GM10847 (cell line): ENCODE measurements around the gene HYCC1.

Source experiments
- POLR2A ChIP-seq: IDR thresholded peaks from 2 replicates; pipeline ENCODE4 v1.6.1; 2011; ENCODE audit not compliant: insufficient read length; ENCODE audit errors: extremely low read depth

HYCC1 gene

DNA sequence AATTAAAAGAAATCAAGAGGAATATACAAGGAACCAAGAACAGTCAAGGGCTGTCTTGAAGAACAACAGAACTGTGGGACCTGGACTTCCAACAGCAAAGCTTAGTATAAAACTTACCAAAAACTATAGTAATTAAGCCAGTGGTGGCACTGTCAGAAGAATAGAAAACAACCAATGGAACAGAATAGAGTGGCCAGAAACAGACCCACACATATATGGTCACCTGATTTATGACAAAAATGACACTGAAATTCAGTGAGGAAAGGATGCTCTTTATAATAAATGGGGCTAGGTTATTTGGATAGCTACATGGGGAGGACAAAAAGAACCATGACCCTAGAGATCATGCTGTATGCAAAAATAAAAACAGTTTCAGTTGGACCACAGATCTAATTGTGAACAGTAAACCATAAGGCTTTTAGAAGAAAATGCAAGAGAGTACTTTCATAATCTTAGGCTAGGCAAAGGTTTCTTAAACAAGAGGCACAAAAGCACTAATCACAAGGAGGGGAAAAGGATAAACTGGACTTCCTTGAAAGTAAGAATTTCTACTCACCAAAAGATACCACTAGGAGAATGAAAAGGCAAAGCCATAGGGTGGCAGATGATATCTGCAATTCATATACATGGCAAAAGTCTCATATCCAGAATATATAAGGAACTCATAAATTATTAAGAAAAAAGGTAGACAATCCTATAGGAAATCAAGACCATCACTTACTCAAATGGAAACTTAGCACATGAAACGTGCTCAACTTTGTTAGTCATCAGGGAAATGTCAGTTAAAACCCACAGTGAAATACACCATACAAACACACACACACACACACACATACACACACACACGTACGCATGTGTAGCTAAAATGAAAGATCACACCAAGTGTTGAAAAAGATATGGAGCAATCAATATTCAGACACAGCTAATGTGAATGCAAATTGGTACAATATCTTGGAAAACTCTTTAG is 20.8 kb downstream of the HYCC1 start:
- TF ChIP-seq POLR2A = no peak

DNA sequence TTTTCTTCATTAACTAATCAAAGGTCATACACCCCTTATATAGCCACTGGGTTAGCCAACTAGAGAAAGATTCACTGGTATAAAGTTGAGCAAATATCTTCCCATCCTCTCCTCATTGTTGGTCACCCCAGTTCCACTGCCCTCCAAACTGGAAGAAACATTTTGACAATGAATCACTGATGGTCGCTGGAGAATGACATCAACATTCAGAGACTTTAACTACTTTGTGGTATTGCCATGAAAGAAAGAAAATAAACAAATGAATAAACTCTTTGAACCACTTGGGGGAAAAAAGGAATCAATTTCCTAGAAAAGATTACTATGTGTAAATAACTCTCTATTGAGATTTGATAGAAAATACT is 23.4 kb downstream of the HYCC1 start:
- no peak for TF ChIP-seq POLR2A

DNA sequence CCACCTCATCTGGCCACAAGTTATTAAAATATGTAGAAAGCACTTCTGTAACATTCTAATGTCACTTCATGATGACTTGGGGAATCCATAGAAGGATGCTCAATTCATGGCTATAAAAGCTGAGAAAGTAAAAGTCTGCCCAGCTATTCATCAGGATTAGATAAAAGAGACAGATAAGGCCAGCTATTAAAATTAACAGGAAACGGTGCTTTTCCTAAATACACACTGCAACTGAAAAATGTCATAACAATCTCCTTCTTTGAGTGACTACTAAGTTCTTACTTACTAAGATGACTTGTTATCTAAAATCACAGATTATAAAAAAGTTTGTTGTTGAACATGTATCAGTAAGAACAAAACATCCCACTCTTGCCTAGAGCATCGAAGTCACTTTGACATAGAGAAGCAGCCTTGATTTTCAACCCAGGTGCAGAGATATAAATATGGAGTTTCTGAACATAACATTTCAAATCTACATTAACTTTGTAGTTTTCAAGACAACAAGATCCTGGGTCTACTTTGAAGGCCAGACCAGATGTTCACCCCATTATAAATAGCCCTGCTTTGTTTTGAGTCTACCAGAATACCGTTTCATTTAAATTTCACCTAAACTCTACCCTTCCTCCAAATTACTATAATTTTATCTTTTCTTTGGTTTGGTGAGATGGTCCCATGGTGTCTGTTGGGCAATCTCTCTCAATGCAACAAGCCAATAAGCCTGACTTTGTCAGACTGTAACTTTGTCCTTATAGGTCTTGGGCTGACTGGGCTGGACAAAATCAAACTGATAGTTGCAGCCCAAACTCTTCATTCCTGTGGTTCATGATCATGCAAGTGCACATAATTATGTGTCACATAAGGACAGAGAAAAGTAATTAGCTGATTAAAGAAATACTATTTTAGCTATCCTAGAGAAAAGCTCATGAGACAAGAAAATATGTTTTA is 24.0 kb downstream of the HYCC1 start:
- TF ChIP-seq POLR2A = no peak

DNA sequence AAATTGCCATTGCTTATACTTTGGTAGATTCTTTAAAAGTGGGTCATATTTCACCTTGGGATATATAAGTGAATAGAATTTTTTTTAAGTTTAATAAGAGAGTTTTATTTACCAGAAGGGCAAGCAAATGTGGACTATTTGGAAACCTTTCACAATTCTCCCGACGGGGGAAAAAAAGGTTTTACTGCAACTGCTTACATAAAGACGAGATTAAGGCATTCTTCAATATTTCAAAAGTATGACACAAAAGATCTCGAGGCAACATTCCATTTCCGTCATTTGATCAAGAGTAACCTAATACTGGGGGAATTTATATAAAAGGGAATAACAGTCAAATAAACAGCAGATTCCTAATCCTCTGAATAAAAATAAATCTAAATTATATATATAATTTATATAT is 28.5 kb downstream of the HYCC1 start:
- TF ChIP-seq POLR2A = no peak

DNA sequence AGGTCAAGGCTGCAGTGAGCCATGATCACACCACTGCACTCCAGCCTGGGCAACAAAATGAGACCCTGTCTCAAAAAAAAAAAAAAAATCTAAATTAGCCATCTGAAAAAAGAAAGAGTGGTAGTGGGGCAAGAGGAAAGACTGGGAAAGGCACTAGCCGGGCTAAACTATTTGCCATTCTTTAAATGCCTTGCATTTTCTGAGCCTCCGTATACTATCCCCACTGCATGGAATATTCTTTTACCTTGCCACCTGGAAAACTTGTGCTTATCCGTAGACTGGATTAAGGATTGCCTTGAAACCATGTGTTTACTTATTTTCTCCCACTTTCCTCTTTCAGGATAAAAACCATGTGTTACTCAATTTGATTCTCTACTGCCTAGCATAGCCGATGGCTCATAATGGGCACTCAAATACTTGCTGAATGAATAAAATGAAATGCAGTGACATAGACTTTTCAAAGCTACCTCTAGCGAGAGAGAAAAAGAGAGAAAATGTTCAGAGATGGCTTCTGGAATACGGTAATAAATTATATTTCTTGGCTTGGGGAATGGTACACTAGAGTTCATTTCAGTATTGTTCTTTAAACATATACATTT is 30.6 kb downstream of the HYCC1 start:
- no peak for TF ChIP-seq POLR2A

DNA sequence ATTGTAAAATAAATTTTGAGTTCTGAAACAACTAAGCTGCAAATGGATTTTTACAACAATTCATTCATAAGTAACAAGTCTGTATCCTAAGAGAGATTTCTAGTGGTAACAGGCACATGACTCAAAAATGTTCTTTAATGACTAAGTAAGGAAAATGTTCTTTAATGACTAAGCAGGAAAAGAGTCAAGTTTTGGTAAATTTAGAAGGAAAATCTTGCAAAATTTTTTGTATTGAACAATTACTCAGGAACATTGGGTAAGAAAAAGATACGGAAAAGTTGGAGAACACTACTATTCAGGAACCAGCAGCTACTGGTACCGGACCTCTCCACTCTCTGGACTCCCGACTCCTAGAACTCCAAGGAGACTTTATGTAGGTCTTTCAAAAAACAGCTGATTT is 33.5 kb downstream of the HYCC1 start:
- no peak for TF ChIP-seq POLR2A

DNA sequence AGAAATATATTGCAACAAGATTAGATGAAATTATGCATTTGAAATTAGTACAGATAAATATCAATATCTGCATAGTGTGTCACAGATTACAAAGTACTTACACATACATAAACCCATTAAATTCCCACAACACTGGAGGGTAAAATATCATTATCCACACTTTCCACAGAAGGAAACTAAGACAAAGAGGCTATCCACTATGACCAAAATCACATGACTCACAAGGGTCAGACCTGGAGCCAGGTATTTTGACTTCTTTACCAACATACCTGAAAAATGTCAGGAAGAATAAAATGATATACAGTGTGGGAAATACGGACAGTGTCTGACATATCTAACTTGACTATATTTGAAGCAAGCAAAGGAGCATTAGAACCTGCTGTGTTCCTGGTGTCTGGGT is 34.1 kb downstream of the HYCC1 start:
- TF ChIP-seq POLR2A = no peak

DNA sequence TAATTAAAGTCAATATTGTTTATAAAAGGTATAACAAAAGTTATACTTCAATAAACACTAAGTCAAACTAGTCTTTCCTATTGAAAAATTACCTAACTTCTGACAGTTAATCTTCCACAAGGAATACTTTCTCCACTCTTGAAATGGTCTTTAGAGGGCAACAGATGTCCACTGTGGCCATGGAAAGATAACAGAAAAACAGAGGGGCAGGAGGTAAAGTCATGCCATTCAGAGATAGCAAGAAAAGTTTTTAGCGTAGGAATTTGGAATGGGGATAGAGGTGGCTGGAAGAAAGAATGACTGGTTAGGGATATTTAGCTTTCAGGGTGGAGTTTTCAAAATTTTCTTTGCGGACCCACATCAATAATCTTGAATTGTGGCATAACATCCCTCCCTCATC is 34.7 kb downstream of the HYCC1 start:
- TF ChIP-seq POLR2A = no peak

DNA sequence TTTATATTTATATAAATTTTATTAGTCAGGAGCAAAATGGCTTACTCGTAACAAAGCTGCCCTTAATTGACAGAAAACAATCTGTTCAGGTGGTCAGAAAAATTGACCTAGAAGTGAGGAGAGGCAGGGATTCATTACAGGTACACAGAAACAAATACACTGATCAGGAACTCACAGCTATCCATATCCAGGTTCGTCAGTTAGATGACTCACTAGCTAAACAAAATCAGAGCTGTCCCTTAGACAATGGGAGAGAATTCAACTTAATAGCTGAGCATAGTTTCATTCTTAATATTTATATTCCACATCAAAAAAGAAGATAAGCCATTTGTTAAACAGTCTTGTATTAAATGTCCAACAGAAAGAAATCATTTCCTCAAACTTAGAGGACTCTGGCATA is 41.7 kb downstream of the HYCC1 start:
- TF ChIP-seq POLR2A = no peak

DNA sequence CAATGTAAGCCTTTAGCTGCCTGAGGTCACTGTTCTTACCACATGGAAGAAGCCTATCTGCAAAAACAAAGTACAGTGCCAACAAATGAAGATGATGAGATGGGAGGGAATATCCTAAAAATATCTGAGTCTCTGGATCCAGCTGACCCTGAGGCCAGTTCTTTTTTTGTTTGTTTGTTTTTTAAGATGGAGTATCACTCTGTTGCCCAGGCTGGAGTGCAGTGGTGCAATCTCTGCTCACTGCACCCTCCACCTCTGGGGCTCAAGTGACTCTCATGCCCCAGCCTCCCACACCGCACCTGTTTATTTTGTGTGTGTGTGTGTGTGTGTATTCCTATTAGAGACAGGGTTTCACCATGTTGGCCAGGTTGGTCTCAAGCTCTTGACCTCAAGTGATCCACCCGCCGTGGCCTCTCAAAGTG is 44.9 kb downstream of the HYCC1 start:
- TF ChIP-seq POLR2A = no peak
